SK-N-SH treated with all-trans-retinoic acid at 6 μM for 48 hours (cell line): ENCODE data around the gene SLC7A7.

ENCODE experiments used
- ATAC-seq: fragments of 200-7000 bp; cut with Tn5 transposase; 3 replicates; pipeline ENCODE4 v1.9.1; 2020; ENCODE audit warnings: mild to moderate bottlenecking, moderate library complexity
- ARNTL ChIP-seq: fragments of 450-650 bp; formaldehyde crosslinking; IDR thresholded peaks from 2 replicates; pipeline ENCODE4 v1.5.0; 2020; ENCODE audit warnings: low read depth, mild to moderate bottlenecking, moderate library complexity, borderline replicate concordance
- BACH2 ChIP-seq: fragments of 250-450 bp; sonication (Bioruptor Pico); IDR thresholded peaks from 2 replicates; pipeline ENCODE4 v1.9.0; 2021; ENCODE audit warnings: mild to moderate bottlenecking, borderline replicate concordance
- CREB5 ChIP-seq: fragments of 250-450 bp; sonication (Bioruptor Pico); IDR thresholded peaks from 2 replicates; pipeline ENCODE4 v1.5.1; 2020; ENCODE audit warnings: low read depth, mild to moderate bottlenecking, moderate library complexity
- CSDC2 ChIP-seq: fragments of 250-450 bp; sonication (Bioruptor Pico); IDR thresholded peaks from 2 replicates; pipeline ENCODE4 v1.5.0; 2020; ENCODE audit warnings: mild to moderate bottlenecking, moderate library complexity
- CSRNP3 ChIP-seq: fragments of 250-450 bp; sonication (Bioruptor Pico); IDR thresholded peaks from 2 replicates; pipeline ENCODE4 v1.5.1; 2021; ENCODE audit warnings: mild to moderate bottlenecking, moderate library complexity
- ESRRG ChIP-seq: fragments of 250-450 bp; sonication (Bioruptor Pico); IDR thresholded peaks from 2 replicates; pipeline ENCODE4 v1.6.1; 2021; ENCODE audit warnings: mild to moderate bottlenecking
- GLIS3 ChIP-seq: fragments of 250-450 bp; sonication (Bioruptor Pico); IDR thresholded peaks from 2 replicates; pipeline ENCODE4 v1.5.0; 2020; ENCODE audit warnings: mild to moderate bottlenecking, moderate library complexity
- OSR1 ChIP-seq: fragments of 250-450 bp; sonication (Bioruptor Pico); IDR thresholded peaks from 2 replicates; pipeline ENCODE4 v1.8.0; 2022; ENCODE audit warnings: moderate library complexity, mild to moderate bottlenecking, inconsistent platforms
- PATZ1 ChIP-seq: fragments of 250-450 bp; sonication (Bioruptor Pico); IDR thresholded peaks from 2 replicates; pipeline ENCODE4 v1.8.0; 2020; ENCODE audit warnings: mild to moderate bottlenecking, moderate library complexity, borderline replicate concordance
- PPARA ChIP-seq: fragments of 250-450 bp; sonication (Bioruptor Pico); IDR thresholded peaks from 2 replicates; pipeline ENCODE4 v1.5.0; 2020; ENCODE audit warnings: mild to moderate bottlenecking, borderline replicate concordance
- RARB ChIP-seq: fragments of 250-450 bp; sonication (Bioruptor Pico); IDR thresholded peaks from 2 replicates; pipeline ENCODE4 v1.8.0; 2021; ENCODE audit warnings: mild to moderate bottlenecking, moderate library complexity
- TOX ChIP-seq: fragments of 250-450 bp; sonication (Bioruptor Pico); IDR thresholded peaks from 2 replicates; pipeline ENCODE4 v1.8.0; 2021; ENCODE audit warnings: mild to moderate bottlenecking, moderate library complexity, borderline replicate concordance
- TSHZ2 ChIP-seq: fragments of 250-450 bp; sonication (Bioruptor Pico); IDR thresholded peaks from 2 replicates; pipeline ENCODE4 v1.5.0; 2020; ENCODE audit warnings: mild to moderate bottlenecking, moderate library complexity
- ZC3H10 ChIP-seq: fragments of 250-450 bp; sonication (Bioruptor Pico); IDR thresholded peaks from 2 replicates; pipeline ENCODE4 v1.5.1; 2021; ENCODE audit warnings: mild to moderate bottlenecking, moderate library complexity
- ZFP3 ChIP-seq: fragments of 250-450 bp; sonication (Bioruptor Pico); IDR thresholded peaks from 2 replicates; pipeline ENCODE4 v1.5.0; 2020; ENCODE audit warnings: mild to moderate bottlenecking, moderate library complexity
- ZFP30 ChIP-seq: fragments of 450-650 bp; formaldehyde crosslinking; IDR thresholded peaks from 2 replicates; pipeline ENCODE4 v1.5.0; 2022; ENCODE audit warnings: mild to moderate bottlenecking, moderate library complexity
- ZNF565 ChIP-seq: fragments of 450-650 bp; formaldehyde crosslinking; conservative IDR thresholded peaks from 2 replicates; pipeline ENCODE4 v1.5.0; 2020; ENCODE audit warnings: low read depth, mild to moderate bottlenecking, moderate library complexity
- ZNF70 ChIP-seq: fragments of 450-650 bp; formaldehyde crosslinking; IDR thresholded peaks from 2 replicates; pipeline ENCODE4 v1.5.0; 2020; ENCODE audit warnings: mild to moderate bottlenecking, moderate library complexity
- ZNF8 ChIP-seq: fragments of 450-650 bp; formaldehyde crosslinking; IDR thresholded peaks from 2 replicates; pipeline ENCODE4 v1.5.0; 2020; ENCODE audit warnings: mild to moderate bottlenecking, moderate library complexity

The SLC7A7 gene

GRCh38 chr14:22797017-22797917 is 18.0 kb downstream of the SLC7A7 start (continued):
- TF ChIP-seq PATZ1 (CRISPR knock-in tag) = no peak
- no peak for TF ChIP-seq ZNF70 (CRISPR knock-in tag)
- no peak for TF ChIP-seq BACH2
- no peak for TF ChIP-seq TSHZ2 (CRISPR knock-in tag)
- no peak for TF ChIP-seq CSDC2 (CRISPR knock-in tag)
- no peak for TF ChIP-seq RARB (CRISPR knock-in tag)

GRCh38 chr14:22796087-22796707 is 19.0 kb downstream of the SLC7A7 start:
- ATAC-seq = no peak
- TF ChIP-seq ZNF70 (CRISPR knock-in tag) (no peak), ZC3H10 (CRISPR knock-in tag) (no peak), ARNTL (CRISPR knock-in tag) (no peak), ZFP30 (CRISPR knock-in tag) (no peak), ZNF8 (CRISPR knock-in tag) (no peak), CSRNP3 (CRISPR knock-in tag) (no peak), ESRRG (no peak)

GRCh38 chr14:22794551-22794951 is 20.7 kb downstream of the SLC7A7 start:
- no peak for TF ChIP-seq RARB (CRISPR knock-in tag)
- TF ChIP-seq PATZ1 (CRISPR knock-in tag) = no peak
- no peak for TF ChIP-seq OSR1
- TF ChIP-seq ZNF70 (CRISPR knock-in tag) = no peak
- TF ChIP-seq ZNF8 (CRISPR knock-in tag) = no peak
- no peak for TF ChIP-seq BACH2
- no peak for TF ChIP-seq ESRRG
- TF ChIP-seq ZFP3 (CRISPR knock-in tag) = no peak
- no peak for TF ChIP-seq GLIS3
- no peak for TF ChIP-seq PPARA
- TF ChIP-seq ZNF565 (CRISPR knock-in tag) = no peak
- TF ChIP-seq ZC3H10 (CRISPR knock-in tag) = no peak
- no peak for ATAC-seq

- no peak; the same call in 2 of the 3 replicates for ATAC-seq
- TF ChIP-seq ZNF565 (CRISPR knock-in tag) = no peak
- no peak for TF ChIP-seq ZNF8 (CRISPR knock-in tag)
- TF ChIP-seq TOX (CRISPR knock-in tag) = no peak
- no peak for TF ChIP-seq CREB5 (CRISPR knock-in tag)
- no peak for TF ChIP-seq PPARA
- TF ChIP-seq CSDC2 (CRISPR knock-in tag) = no peak
- TF ChIP-seq TSHZ2 (CRISPR knock-in tag) = no peak
- TF ChIP-seq ARNTL (CRISPR knock-in tag) = no peak
- no peak for TF ChIP-seq ZFP3 (CRISPR knock-in tag)
- no peak for TF ChIP-seq ZNF70 (CRISPR knock-in tag)
- TF ChIP-seq RARB (CRISPR knock-in tag) = no peak
- TF ChIP-seq ESRRG = no peak
- no peak for TF ChIP-seq CSRNP3 (CRISPR knock-in tag)
Observed at GRCh38 chr14:22793976-22794375, 21.3 kb downstream of the SLC7A7 start.
